Loucy (cell line): ENCODE results near the gene GNRH2.

Experiments
- H2AFZ ChIP-seq: fragments of 200-600 bp; sonication (generic); 2 replicates; pipeline ENCODE4 v1.6.0; 2016; ENCODE audit warnings: antibody characterized with exemption, mild to moderate bottlenecking, low read length, moderate library complexity
- H3F3A ChIP-seq: fragments of 200-600 bp; 2 replicates; pipeline ENCODE4 v1.6.0; 2016; ENCODE audit warnings: antibody characterized with exemption, low read depth, mild to moderate bottlenecking
- H3K27me3 ChIP-seq: fragments of 200-600 bp; sonication (generic); 2 replicates; pipeline ENCODE4 v1.6.1; 2014; ENCODE audit warnings: low read length, mild to moderate bottlenecking; ENCODE audit not compliant: insufficient read depth, poor library complexity, severe bottlenecking
- H3K36me3 ChIP-seq: fragments of 200-600 bp; sonication (generic); 2 replicates; pipeline ENCODE4 v1.6.1; 2016; ENCODE audit warnings: low read length; ENCODE audit not compliant: insufficient read depth
- H3K4me1 ChIP-seq: fragments of 200-600 bp; sonication (generic); 2 replicates; pipeline ENCODE4 v1.5.1; 2014; ENCODE audit warnings: low read length, mild to moderate bottlenecking; ENCODE audit not compliant: insufficient read depth, poor library complexity, severe bottlenecking
- H3K4me2 ChIP-seq: fragments of 200-600 bp; sonication (generic); 2 replicates; pipeline ENCODE4 v1.6.0; 2014; ENCODE audit warnings: antibody characterized with exemption, low read length, low read depth, mild to moderate bottlenecking; ENCODE audit not compliant: poor library complexity, severe bottlenecking
- H3K4me3 ChIP-seq: fragments of 200-600 bp; sonication (generic); 2 replicates; pipeline ENCODE4 v1.5.1; 2014; ENCODE audit warnings: low read length, mild to moderate bottlenecking, mixed read lengths; ENCODE audit not compliant: poor library complexity, severe bottlenecking
- H3K79me2 ChIP-seq: fragments of 200-600 bp; sonication (generic); 2 replicates; pipeline ENCODE4 v1.6.1; 2014; ENCODE audit warnings: low read length; ENCODE audit not compliant: insufficient read depth
- H3K9ac ChIP-seq: fragments of 200-600 bp; sonication (generic); 2 replicates; pipeline ENCODE4 v1.6.0; 2014; ENCODE audit warnings: mild to moderate bottlenecking, low read depth, low read length, moderate library complexity; ENCODE audit not compliant: poor library complexity, severe bottlenecking
- H3K9me2 ChIP-seq: fragments of 200-600 bp; sonication (generic); replicated peaks from 2 replicates; pipeline ENCODE4 v1.6.1; 2016; ENCODE audit warnings: low read depth, low read length, mixed read lengths
- H3K9me3 ChIP-seq: fragments of 200-600 bp; sonication (generic); 2 replicates; pipeline ENCODE4 v1.6.1; 2014; ENCODE audit warnings: mild to moderate bottlenecking, antibody characterized with exemption, low read length, low read depth; ENCODE audit not compliant: insufficient read depth
- H4K20me1 ChIP-seq: fragments of 200-600 bp; sonication (generic); 2 replicates; pipeline ENCODE4 v1.6.0; 2014; ENCODE audit warnings: antibody characterized with exemption, low read length, mild to moderate bottlenecking; ENCODE audit not compliant: insufficient read depth, poor library complexity, severe bottlenecking
- EZH2phosphoT487 ChIP-seq: fragments of 200-600 bp; IDR thresholded peaks from 2 replicates; pipeline ENCODE4 v1.6.1; 2018; ENCODE audit warnings: antibody characterized with exemption, mild to moderate bottlenecking, moderate library complexity, borderline replicate concordance
- TF ChIP-seq, protein P1 (sequence below): fragments of 200-600 bp; sonication (generic); conservative IDR thresholded peaks from 2 replicates; pipeline ENCODE4 v1.5.1; 2014; ENCODE audit warnings: mild to moderate bottlenecking, antibody characterized with exemption, low read length

GNRH2 gene

DNA sequence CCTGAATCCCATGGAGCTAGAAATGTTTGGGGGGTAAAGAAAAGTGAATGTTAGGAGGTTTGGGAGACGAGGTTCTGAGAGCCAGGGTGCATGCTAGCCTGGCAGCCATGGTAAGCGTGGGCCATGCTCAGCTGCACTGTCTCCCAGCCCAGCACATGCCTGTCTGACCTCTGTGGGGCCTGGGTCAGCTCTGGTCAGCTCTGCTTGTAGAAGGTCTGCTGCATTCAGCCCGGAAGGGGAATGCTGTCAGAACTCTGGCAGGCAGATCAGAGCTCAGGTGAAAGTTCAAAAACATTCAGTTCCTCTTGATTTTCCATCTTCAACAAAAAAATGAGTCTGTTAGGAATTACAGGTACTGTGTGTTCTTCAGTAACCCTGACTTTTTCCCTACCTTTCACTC, 5.8 kb upstream of the GNRH2 start:
- no peaks in the 10 kb centered on the region for H3K9me3 ChIP-seq
- no peaks in the 10 kb centered on the region for H3K79me2 ChIP-seq
- H3K9ac ChIP-seq, result no peak overlapping the region
- no peaks in the 10 kb centered on the region for H3K4me1 ChIP-seq
- H3K36me3 ChIP-seq, result peaks cover 54% of the 10 kb centered on the region; the same call in 1 of the 2 replicates
- H3K9me2 ChIP-seq, result no peaks in the 10 kb centered on the region
- TF ChIP-seq, protein P1, sequence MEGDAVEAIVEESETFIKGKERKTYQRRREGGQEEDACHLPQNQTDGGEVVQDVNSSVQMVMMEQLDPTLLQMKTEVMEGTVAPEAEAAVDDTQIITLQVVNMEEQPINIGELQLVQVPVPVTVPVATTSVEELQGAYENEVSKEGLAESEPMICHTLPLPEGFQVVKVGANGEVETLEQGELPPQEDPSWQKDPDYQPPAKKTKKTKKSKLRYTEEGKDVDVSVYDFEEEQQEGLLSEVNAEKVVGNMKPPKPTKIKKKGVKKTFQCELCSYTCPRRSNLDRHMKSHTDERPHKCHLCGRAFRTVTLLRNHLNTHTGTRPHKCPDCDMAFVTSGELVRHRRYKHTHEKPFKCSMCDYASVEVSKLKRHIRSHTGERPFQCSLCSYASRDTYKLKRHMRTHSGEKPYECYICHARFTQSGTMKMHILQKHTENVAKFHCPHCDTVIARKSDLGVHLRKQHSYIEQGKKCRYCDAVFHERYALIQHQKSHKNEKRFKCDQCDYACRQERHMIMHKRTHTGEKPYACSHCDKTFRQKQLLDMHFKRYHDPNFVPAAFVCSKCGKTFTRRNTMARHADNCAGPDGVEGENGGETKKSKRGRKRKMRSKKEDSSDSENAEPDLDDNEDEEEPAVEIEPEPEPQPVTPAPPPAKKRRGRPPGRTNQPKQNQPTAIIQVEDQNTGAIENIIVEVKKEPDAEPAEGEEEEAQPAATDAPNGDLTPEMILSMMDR, result no peak
- TF ChIP-seq EZH2phosphoT487, result no peak
- H4K20me1 ChIP-seq, result no peaks in the 10 kb centered on the region
- H3K4me2 ChIP-seq, result no peak overlapping the region
- no peaks in the 10 kb centered on the region for H3F3A ChIP-seq
- no peak overlapping the region for H2AFZ ChIP-seq
- H3K27me3 ChIP-seq, result no peaks in the 10 kb centered on the region
- no peak overlapping the region for H3K4me3 ChIP-seq

DNA sequence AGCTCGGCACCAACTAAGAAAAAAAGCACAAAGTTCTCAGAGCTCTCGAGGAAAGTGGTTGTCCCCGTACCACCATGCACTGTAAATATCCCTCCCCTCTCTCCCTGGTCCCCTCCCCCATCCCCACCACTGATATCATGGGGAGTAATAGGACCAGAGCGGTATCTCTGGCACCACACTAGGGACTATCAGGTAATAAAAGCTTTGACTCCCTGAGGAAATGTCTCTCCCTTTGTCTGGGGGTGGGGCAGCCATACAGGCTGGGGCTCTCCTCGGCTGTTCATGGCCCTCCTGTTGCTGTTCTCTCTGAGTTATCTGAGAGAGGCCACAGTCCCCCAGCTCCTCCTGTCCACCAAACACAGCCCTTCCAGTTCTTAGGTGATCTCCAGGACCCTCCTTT, 5.0 kb upstream of the GNRH2 start:
- Histone ChIP-seq H3K36me3 (peaks cover 54% of the 10 kb centered on the region; the same call in 1 of the 2 replicates), H3K27me3 (no peaks in the 10 kb centered on the region), H3K9ac (no peak overlapping the region), H3K9me3 (no peaks in the 10 kb centered on the region), H3K4me3 (no peak overlapping the region), H4K20me1 (no peaks in the 10 kb centered on the region), H2AFZ (no peak overlapping the region), H3K4me2 (no peak overlapping the region), H3F3A (no peaks in the 10 kb centered on the region), H3K9me2 (no peaks in the 10 kb centered on the region), H3K79me2 (no peaks in the 10 kb centered on the region), H3K4me1 (no peaks in the 10 kb centered on the region)
- TF ChIP-seq, protein P1, result no peak
- TF ChIP-seq EZH2phosphoT487, result no peak

DNA sequence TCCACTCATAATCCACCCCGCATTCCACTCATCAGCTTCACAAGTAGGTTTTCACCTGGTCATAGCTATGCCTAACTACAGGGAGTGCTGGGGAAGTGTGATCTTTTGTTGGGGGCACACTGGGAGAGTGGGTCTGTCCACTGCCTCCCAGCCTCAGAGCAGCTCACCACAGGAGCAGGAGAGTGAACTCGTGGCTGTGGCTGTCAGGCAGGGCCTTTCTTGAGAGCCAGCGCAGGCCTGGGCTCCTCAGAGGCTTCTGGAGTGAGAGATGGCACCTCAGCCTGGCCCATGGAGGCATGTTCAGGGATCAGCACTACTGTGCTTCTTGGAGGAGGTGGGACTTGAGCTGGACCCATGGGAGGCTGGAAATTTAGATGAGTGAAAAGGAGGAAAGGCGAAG, 4.0 kb upstream of the GNRH2 start:
- peaks cover 50% of the 10 kb centered on the region; the same call in 1 of the 2 replicates for H3K36me3 ChIP-seq
- H3K9ac ChIP-seq, result no peak overlapping the region
- H3K9me3 ChIP-seq, result no peaks in the 10 kb centered on the region
- H3K4me3 ChIP-seq, result no peak overlapping the region
- no peaks in the 10 kb centered on the region for H3K79me2 ChIP-seq
- H3F3A ChIP-seq, result no peaks in the 10 kb centered on the region
- no peak overlapping the region for H3K4me2 ChIP-seq
- H4K20me1 ChIP-seq, result no peaks in the 10 kb centered on the region
- no peaks in the 10 kb centered on the region for H3K9me2 ChIP-seq
- TF ChIP-seq, protein P1, result no peak
- no peak for TF ChIP-seq EZH2phosphoT487
- H3K27me3 ChIP-seq, result no peaks in the 10 kb centered on the region
- H2AFZ ChIP-seq, result no peak overlapping the region
- H3K4me1 ChIP-seq, result no peaks in the 10 kb centered on the region
